ENCODE results near the gene HTRA2.

The HTRA2 gene

DNA sequence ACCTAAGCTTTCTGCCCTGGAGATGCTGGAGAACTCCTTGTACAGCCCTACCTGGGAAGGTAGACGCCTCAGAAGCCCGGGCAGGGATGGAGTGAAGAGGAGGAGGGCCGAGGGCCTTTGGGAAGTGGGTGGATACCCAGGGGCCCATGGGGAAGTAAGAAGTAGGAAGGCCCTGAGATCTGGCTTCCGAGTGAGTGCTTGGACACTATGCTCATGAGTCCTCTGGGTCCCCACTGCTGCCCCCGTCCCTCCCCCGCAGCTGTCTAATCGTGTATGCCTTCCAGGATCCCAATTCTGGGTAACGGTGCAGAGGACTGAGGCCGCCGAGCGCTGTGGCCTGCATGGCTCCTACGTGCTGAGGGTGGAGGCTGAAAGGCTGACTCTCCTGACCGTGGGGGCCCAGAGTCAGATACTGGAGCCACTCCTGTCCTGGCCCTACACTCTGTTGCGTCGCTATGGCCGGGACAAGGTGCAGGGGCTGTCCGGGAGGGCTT, 25.9 kb downstream of the HTRA2 start:
- TF ChIP-seq CTCF (conservative IDR thresholded peaks at IDR 0.05; ENCODE audit: low read length) (no peak), EZH2phosphoT487 (IDR thresholded peaks at IDR 0.05; ENCODE audit: borderline replicate concordance) (no peak)
- no peaks in the 10 kb centered on the region for H3K9me2 ChIP-seq (replicated peaks; ENCODE audit: low read depth, low read length)
- H2AFZ ChIP-seq (ENCODE audit: low read length), result no peak overlapping the region
- no peaks in the 10 kb centered on the region for H3K27me3 ChIP-seq (ENCODE audit: insufficient read depth, low read length, poor library complexity, severe bottlenecking)
- no peaks in the 10 kb centered on the region for H3K9me3 ChIP-seq (ENCODE audit: insufficient read depth, low read depth, low read length)
- peak overlapping the region; percentile 97 for H3K9ac ChIP-seq (ENCODE audit: low read depth, low read length, poor library complexity, severe bottlenecking)
- peak overlapping the region; percentile 100 for H3K4me3 ChIP-seq (ENCODE audit: low read length, poor library complexity, severe bottlenecking)
- no peaks in the 10 kb centered on the region for H3K36me3 ChIP-seq (ENCODE audit: insufficient read depth, low read length)
- peaks cover 9% of the 10 kb centered on the region for H4K20me1 ChIP-seq (ENCODE audit: insufficient read depth, low read length, poor library complexity, severe bottlenecking)
- peaks cover 42% of the 10 kb centered on the region for H3K4me1 ChIP-seq (ENCODE audit: insufficient read depth, low read length, poor library complexity, severe bottlenecking)
- H3K79me2 ChIP-seq (ENCODE audit: insufficient read depth, low read length), result peaks cover 26% of the 10 kb centered on the region
- no peaks in the 10 kb centered on the region for H3F3A ChIP-seq (ENCODE audit: low read depth)
- peak overlapping the region; percentile 95 for H3K4me2 ChIP-seq (ENCODE audit: low read depth, low read length, poor library complexity, severe bottlenecking)

DNA sequence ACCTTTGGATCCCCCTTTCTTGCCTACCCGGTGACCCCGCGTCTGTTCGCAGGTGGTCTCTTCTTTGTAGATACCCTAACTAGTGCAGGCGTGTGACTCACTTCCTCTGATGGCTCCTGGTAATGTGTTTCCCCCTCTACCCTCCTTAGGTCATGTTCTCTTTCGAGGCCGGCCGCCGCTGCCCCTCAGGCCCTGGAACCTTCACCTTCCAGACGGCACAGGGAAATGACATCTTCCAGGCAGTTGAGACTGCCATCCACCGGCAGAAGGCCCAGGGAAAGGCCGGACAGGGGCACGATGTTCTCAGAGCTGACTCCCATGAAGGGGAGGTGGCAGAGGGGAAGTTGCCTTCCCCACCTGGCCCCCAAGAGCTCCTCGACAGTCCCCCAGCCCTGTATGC, 26.4 kb downstream of the HTRA2 start:
- no peak overlapping the region for H2AFZ ChIP-seq (ENCODE audit: low read length)
- no peak for TF ChIP-seq CTCF (conservative IDR thresholded peaks at IDR 0.05; ENCODE audit: low read length)
- H3K27me3 ChIP-seq (ENCODE audit: insufficient read depth, low read length, poor library complexity, severe bottlenecking), result no peaks in the 10 kb centered on the region
- no peaks in the 10 kb centered on the region for H3K36me3 ChIP-seq (ENCODE audit: insufficient read depth, low read length)
- no peaks in the 10 kb centered on the region for H3K9me2 ChIP-seq (replicated peaks; ENCODE audit: low read depth, low read length)
- peak overlapping the region; percentile 97 for H3K9ac ChIP-seq (ENCODE audit: low read depth, low read length, poor library complexity, severe bottlenecking)
- H4K20me1 ChIP-seq (ENCODE audit: insufficient read depth, low read length, poor library complexity, severe bottlenecking), result peaks cover 9% of the 10 kb centered on the region
- H3K4me3 ChIP-seq (ENCODE audit: low read length, poor library complexity, severe bottlenecking), result peak overlapping the region; percentile 100
- no peaks in the 10 kb centered on the region for H3F3A ChIP-seq (ENCODE audit: low read depth)
- peaks cover 26% of the 10 kb centered on the region for H3K79me2 ChIP-seq (ENCODE audit: insufficient read depth, low read length)
- peak overlapping the region; percentile 95 for H3K4me2 ChIP-seq (ENCODE audit: low read depth, low read length, poor library complexity, severe bottlenecking)
- no peaks in the 10 kb centered on the region for H3K9me3 ChIP-seq (ENCODE audit: insufficient read depth, low read depth, low read length)
- peaks cover 42% of the 10 kb centered on the region for H3K4me1 ChIP-seq (ENCODE audit: insufficient read depth, low read length, poor library complexity, severe bottlenecking)

GRCh38 chr2:74556831-74557370, 27.2 kb downstream of the HTRA2 start:
- Histone ChIP-seq H3K9me2 (replicated peaks; ENCODE audit: low read depth, low read length) (no peaks in the 10 kb centered on the region), H3F3A (ENCODE audit: low read depth) (no peaks in the 10 kb centered on the region), H3K4me3 (ENCODE audit: low read length, poor library complexity, severe bottlenecking) (no peak overlapping the region), H3K4me2 (ENCODE audit: low read depth, low read length, poor library complexity, severe bottlenecking) (peak overlapping the region; percentile 13), H4K20me1 (ENCODE audit: insufficient read depth, low read length, poor library complexity, severe bottlenecking) (peaks cover 9% of the 10 kb centered on the region), H2AFZ (ENCODE audit: low read length) (no peak overlapping the region), H3K79me2 (ENCODE audit: insufficient read depth, low read length) (peaks cover 26% of the 10 kb centered on the region), H3K9ac (ENCODE audit: low read depth, low read length, poor library complexity, severe bottlenecking) (peak overlapping the region; percentile 97), H3K9me3 (ENCODE audit: insufficient read depth, low read depth, low read length) (no peaks in the 10 kb centered on the region), H3K4me1 (ENCODE audit: insufficient read depth, low read length, poor library complexity, severe bottlenecking) (peaks cover 42% of the 10 kb centered on the region), H3K36me3 (ENCODE audit: insufficient read depth, low read length) (no peaks in the 10 kb centered on the region), H3K27me3 (ENCODE audit: insufficient read depth, low read length, poor library complexity, severe bottlenecking) (no peaks in the 10 kb centered on the region)
- TF ChIP-seq CTCF (conservative IDR thresholded peaks at IDR 0.05; ENCODE audit: low read length) (no peak), EZH2phosphoT487 (IDR thresholded peaks at IDR 0.05; ENCODE audit: borderline replicate concordance) (no peak)

Data from Loucy (cell line).